HL-60 (cell line): ENCODE results near the gene RAVER1.

ENCODE experiments used
- DNase-seq, 2 experiments: peaks; one replicate each; pipeline ENCODE4 v3.0.0-alpha.2; 2010 to 2020; ENCODE audit warnings: low read depth in 1 of 2, low spot score in 1 of 2
- H3K27ac ChIP-seq: fragments of 250-450 bp; sonication (Bioruptor Pico); replicated peaks from 2 replicates; pipeline ENCODE4 v1.5.1; 2020; ENCODE audit warnings: mild to moderate bottlenecking, moderate library complexity
- H3K27me3 ChIP-seq: fragments of 250-450 bp; sonication (Bioruptor Pico); 2 replicates; pipeline ENCODE4 v1.5.1; 2021; ENCODE audit warnings: mild to moderate bottlenecking, moderate library complexity; ENCODE audit not compliant: insufficient read depth, poor library complexity, severe bottlenecking
- H3K4me3 ChIP-seq: replicated peaks from 2 replicates; pipeline ENCODE4 v1.5.1; 2011; ENCODE audit warnings: mild to moderate bottlenecking, control low read depth, low read length; ENCODE audit not compliant: insufficient read depth
- CTCF ChIP-seq: IDR thresholded peaks from one replicate; pipeline ENCODE4 v1.5.1; 2011; ENCODE audit warnings: low read length, control low read depth, inconsistent platforms; ENCODE audit not compliant: insufficient read depth
- GABPA ChIP-seq: IDR thresholded peaks from 2 replicates; pipeline ENCODE4 v1.6.1; 2012; ENCODE audit warnings: low read depth
- POLR2AphosphoS5 ChIP-seq: IDR thresholded peaks from 2 replicates; pipeline ENCODE4 v1.6.1; 2012; ENCODE audit warnings: low read depth
- REST ChIP-seq: IDR thresholded peaks from 2 replicates; pipeline ENCODE4 v1.6.1; 2012; ENCODE audit warnings: low read depth; ENCODE audit not compliant: insufficient replicate concordance
- SPI1 ChIP-seq: IDR thresholded peaks from 2 replicates; pipeline ENCODE4 v1.6.1; 2012; ENCODE audit warnings: low read depth, mild to moderate bottlenecking, borderline replicate concordance

Gene RAVER1

GRCh38 chr19:10295847-10296591 lies 37.3 kb downstream of the RAVER1 start:
- Histone ChIP-seq H3K27ac (no peak overlapping the region), H3K27me3 (peaks cover 44% of the 10 kb centered on the region), H3K4me3 (no peak overlapping the region)
- DNase-seq, result no peak
- TF ChIP-seq POLR2AphosphoS5, result no peak
- TF ChIP-seq GABPA, result no peak
- no peak for TF ChIP-seq REST
- no peak for TF ChIP-seq CTCF
- TF ChIP-seq SPI1, result no peak

GRCh38 chr19:10295305-10295846 lies 38.0 kb downstream of the RAVER1 start:
- peak overlapping the region; percentile 20; the same call in 1 of the 2 replicates for H3K4me3 ChIP-seq
- TF ChIP-seq SPI1 (no peak), CTCF (no peak), REST (no peak), GABPA (no peak), POLR2AphosphoS5 (no peak)

GRCh38 chr19:10294368-10294697 lies 39.0 kb downstream of the RAVER1 start:
- DNase-seq, result no peak
- Histone ChIP-seq H3K27me3 (peaks cover 60% of the 10 kb centered on the region), H3K27ac (no peak overlapping the region), H3K4me3 (no peak overlapping the region)
- TF ChIP-seq POLR2AphosphoS5 (no peak), GABPA (no peak), SPI1 (no peak), REST (no peak), CTCF (no peak)

More at GRCh38 chr19:10295305-10295846, 38.0 kb downstream of the RAVER1 start:
- DNase-seq, result no peak
- H3K27me3 ChIP-seq, result peaks cover 51% of the 10 kb centered on the region
- H3K27ac ChIP-seq, result no peak overlapping the region
